K562 (cell line): ENCODE measurements around the gene NQO2. TPM values are rescaled to one million over a fixed set of nuclear protein-coding genes. Genes with fewer than 3 reads are reported as not detected.
A peak's percentile ranks its signal among the peaks of the same experiment; 100 is the strongest.

ENCODE experiments used
- BACH1 ChIP-seq: fragments of 200-800 bp; sonication (Bioruptor generic); IDR thresholded peaks from 2 replicates; pipeline ENCODE4 v1.6.1; 2016; ENCODE audit warnings: missing genetic modification characterization, missing compliant biosample characterization
- CCNT2 ChIP-seq: IDR thresholded peaks from 2 replicates; pipeline ENCODE4 v1.6.1; 2011; ENCODE audit warnings: borderline replicate concordance, low read depth, mild to moderate bottlenecking, moderate library complexity, mixed read lengths, low read length; ENCODE audit not compliant: insufficient read length; ENCODE audit errors: extremely low read depth
- CHD2 ChIP-seq: IDR thresholded peaks from 2 replicates; pipeline ENCODE4 v1.6.1; 2011; ENCODE audit warnings: low read depth, low read length
- CSDE1 ChIP-seq, 2 experiments: fragments of 450-650 bp; IDR thresholded peaks; 2 replicates each; pipeline ENCODE4 v1.6.1; 2016; ENCODE audit warnings: mild to moderate bottlenecking in 1 of 2
- ETV6 ChIP-seq, 3 experiments: fragments of 150-350 bp in 1 of 3; sonication (generic) in 1 of 3; formaldehyde crosslinking in 1 of 3; IDR thresholded peaks; 2 replicates each; pipeline versions ENCODE4 v1.6.1 to v1.8.0; 2014 to 2022; ENCODE audit warnings: borderline replicate concordance in 2 of 3, low read depth in 2 of 3, antibody characterized with exemption in 1 of 3, low read length in 1 of 3, mild to moderate bottlenecking in 1 of 3, missing genetic modification reagents in 1 of 3
- FOXJ2 ChIP-seq: fragments of 200-800 bp; sonication (Bioruptor generic); IDR thresholded peaks from 2 replicates; pipeline ENCODE4 v1.6.1; 2016; ENCODE audit warnings: missing genetic modification characterization, missing compliant biosample characterization
- GABPA ChIP-seq: fragments of 200-800 bp; sonication (Bioruptor generic); conservative IDR thresholded peaks from 2 replicates; pipeline ENCODE4 v1.6.1; 2016; ENCODE audit warnings: low read depth, missing genetic modification characterization, missing compliant biosample characterization
- KDM5B ChIP-seq: fragments of 200-600 bp; sonication (generic); IDR thresholded peaks from 2 replicates; pipeline ENCODE4 v1.6.1; 2012; ENCODE audit warnings: low read depth, mild to moderate bottlenecking, moderate library complexity, low read length, control low read depth, inconsistent platforms; ENCODE audit not compliant: insufficient replicate concordance
- MCM2 ChIP-seq: fragments of 450-650 bp; IDR thresholded peaks from 2 replicates; pipeline ENCODE4 v1.6.1; 2017; ENCODE audit warnings: low read depth, mild to moderate bottlenecking
- NFRKB ChIP-seq: fragments of 450-650 bp; IDR thresholded peaks from 2 replicates; pipeline ENCODE4 v1.6.1; 2016; ENCODE audit warnings: low read depth
- PHF21A ChIP-seq: fragments of 450-650 bp; IDR thresholded peaks from 2 replicates; pipeline ENCODE4 v1.6.1; 2017; ENCODE audit warnings: low read depth, borderline replicate concordance
- SMARCB1 ChIP-seq: IDR thresholded peaks from 2 replicates; pipeline ENCODE4 v1.6.1; 2011; ENCODE audit warnings: improper control_type of control experiment, low read depth; ENCODE audit not compliant: insufficient read length
- TBL1XR1 ChIP-seq, 2 experiments: IDR thresholded peaks; 2 replicates each; pipeline ENCODE4 v1.6.1; 2012; ENCODE audit warnings: improper control_type of control experiment in 2 of 2, low read length in 2 of 2, mild to moderate bottlenecking in 1 of 2
- TCF15 ChIP-seq: fragments of 250-450 bp; sonication (Bioruptor Pico); IDR thresholded peaks from 2 replicates; pipeline ENCODE4 v1.8.0; 2022; ENCODE audit warnings: moderate library complexity, mild to moderate bottlenecking, inconsistent platforms
- TFAP4 ChIP-seq: sonication (generic); formaldehyde crosslinking; IDR thresholded peaks from 2 replicates; pipeline ENCODE4 v1.8.0; 2022; ENCODE audit warnings: missing genetic modification reagents, mild to moderate bottlenecking, moderate library complexity, borderline replicate concordance
- TGIF2 ChIP-seq: sonication (generic); formaldehyde crosslinking; IDR thresholded peaks from 2 replicates; pipeline ENCODE4 v1.8.1; 2022; ENCODE audit warnings: mild to moderate bottlenecking, missing genetic modification reagents, moderate library complexity
- ZHX1 ChIP-seq: fragments of 150-350 bp; conservative IDR thresholded peaks from 2 replicates; pipeline ENCODE4 v1.6.1; 2014; ENCODE audit warnings: low read length
- ZNF140 ChIP-seq: fragments of 250-450 bp; sonication (Bioruptor Pico); IDR thresholded peaks from 2 replicates; pipeline ENCODE4 v1.8.0; 2021; ENCODE audit warnings: moderate library complexity, mild to moderate bottlenecking, inconsistent platforms
- ZNF175 ChIP-seq: fragments of 200-800 bp; sonication (Bioruptor generic); IDR thresholded peaks from 2 replicates; pipeline ENCODE4 v1.6.1; 2016; ENCODE audit warnings: low read depth, mild to moderate bottlenecking, missing genetic modification characterization, missing compliant biosample characterization
- ZNF282 ChIP-seq: sonication (generic); formaldehyde crosslinking; IDR thresholded peaks from 2 replicates; pipeline ENCODE4 v1.8.1; 2023; ENCODE audit warnings: missing genetic modification reagents
- ZNF511 ChIP-seq: sonication (generic); formaldehyde crosslinking; IDR thresholded peaks from 2 replicates; pipeline ENCODE4 v1.8.0; 2022; ENCODE audit warnings: mild to moderate bottlenecking, missing genetic modification reagents
- ZNF57 ChIP-seq: fragments of 450-650 bp; formaldehyde crosslinking; IDR thresholded peaks from 2 replicates; pipeline ENCODE4 v1.4.0; 2020; ENCODE audit warnings: mild to moderate bottlenecking, moderate library complexity
- ZNF668 ChIP-seq: fragments of 250-450 bp; sonication (Bioruptor Pico); IDR thresholded peaks from 2 replicates; pipeline ENCODE4 v1.8.0; 2022; ENCODE audit warnings: mild to moderate bottlenecking, inconsistent platforms
- ZNF764 ChIP-seq: fragments of 250-450 bp; sonication (Bioruptor Pico); IDR thresholded peaks from 2 replicates; pipeline ENCODE4 v1.4.0; 2020; ENCODE audit warnings: low read depth, mild to moderate bottlenecking, moderate library complexity
- polyA plus RNA-seq, 8 experiments: library from polyadenylated mRNA; depleted of rRNA in 4 of 8; stranded (reverse) in 5 of 8; unstranded in 3 of 8; fragments of >200 nt; fragmentation: Nextera tagmentation in 2 of 8; fragmentation: Illumina TruSeq in 1 of 8; extraction: Ambion mirVana in 2 of 8; extraction: Trizol in 1 of 8; gene quantifications; 2 replicates each; pipeline versions ENCODE4 v1.2.1 to v1.2.3, GENCODE V29; 2011 to 2014; ENCODE audit warnings: inconsistent platforms in 1 of 8, missing spikeins in 1 of 8
- total RNA-seq, 7 experiments: library from RNA; depleted of rRNA in 6 of 7; stranded (reverse); fragments of >200 nt in 6 of 7; fragmentation: Illumina TruSeq in 2 of 7; extraction: Trizol in 2 of 7; gene quantifications; 2 replicates each; pipeline versions ENCODE4 v1.2.1 to v1.2.3, GENCODE V29; 2011 to 2021; ENCODE audit warnings: low replicate concordance in 1 of 7

Gene NQO2
- total and polyA plus RNA-seq, 9 of the 15 experiments (the other 6 are each of a cell fraction or from before 2014, with no cell fraction given) = 54.6 to 214 (median 116) TPM

- peak; percentile 43 for TF ChIP-seq KDM5B
- no peak for TF ChIP-seq FOXJ2
- TF ChIP-seq TGIF2 (CRISPR knock-in tag) = no peak
- peak; percentile 97 for TF ChIP-seq ZNF668 (CRISPR knock-in tag)
- no peak for TF ChIP-seq CHD2
- no peak for TF ChIP-seq ZNF511 (CRISPR knock-in tag)
- peak; percentile 91 for TF ChIP-seq TCF15 (CRISPR knock-in tag)
- no peak for TF ChIP-seq CCNT2
- TF ChIP-seq MCM2 = no peak
- no peak for TF ChIP-seq NFRKB
- TF ChIP-seq ZNF175 (CRISPR knock-in tag) = peak; percentile 96
- TF ChIP-seq ZNF57 (CRISPR knock-in tag) = no peak
- no peak for TF ChIP-seq ETV6 (IDR thresholded peaks at IDR 0.05; ENCODE audit: borderline replicate concordance in 1 of 2, low read depth in 2 of 2, low read length in 1 of 2)
- no peak for TF ChIP-seq ETV6 (CRISPR knock-in tag; IDR thresholded peaks at IDR 0.05; ENCODE audit: borderline replicate concordance)
- no peak for TF ChIP-seq ZNF764 (CRISPR knock-in tag)
- TF ChIP-seq SMARCB1 = no peak
- no peak for TF ChIP-seq GABPA (tag)
- TF ChIP-seq ZNF282 (CRISPR knock-in tag) = no peak
- TF ChIP-seq ZHX1 = no peak
- no peak for TF ChIP-seq CSDE1 (IDR thresholded peaks at IDR 0.05)
- peak; percentile 70; the same call in 1 of the 2 replicates for TF ChIP-seq ZNF140 (CRISPR knock-in tag)
- no peak for TF ChIP-seq TFAP4 (CRISPR knock-in tag)
- peak; percentile 90 for TF ChIP-seq BACH1
- no peak for TF ChIP-seq PHF21A
- peak; percentile 47 to 69; a peak in 2 of 4 replicates for TF ChIP-seq TBL1XR1 (IDR thresholded peaks at IDR 0.05; ENCODE audit: low read length in 2 of 2)
Observed at GRCh38 chr6:2979819-2980464, 19.8 kb upstream of the NQO2 start (continued).
